Mesodermal cell (in vitro differentiated cells): ENCODE data around the gene LRRK1.

Experiments used
- H3K27ac ChIP-seq: 2 replicates; pipeline ENCODE4 v1.7.0; 2013; ENCODE audit warnings: mild to moderate bottlenecking, low read depth, low read length, moderate library complexity; ENCODE audit not compliant: severe bottlenecking
- H3K36me3 ChIP-seq: 2 replicates; pipeline ENCODE4 v1.7.1; 2013; ENCODE audit warnings: mild to moderate bottlenecking, low read length, moderate library complexity; ENCODE audit not compliant: control insufficient read depth, insufficient read depth
- H3K4me1 ChIP-seq: one replicate; pipeline ENCODE4 v1.7.1; 2013; ENCODE audit warnings: mild to moderate bottlenecking, low read length; ENCODE audit not compliant: insufficient read depth, control insufficient read depth, poor library complexity, severe bottlenecking
- H3K4me3 ChIP-seq: 2 replicates; pipeline ENCODE4 v1.7.0; 2013; ENCODE audit warnings: low read length, control low read depth, mild to moderate bottlenecking; ENCODE audit not compliant: insufficient read depth, poor library complexity, severe bottlenecking; ENCODE audit errors: extremely low read depth
- H3K9me3 ChIP-seq: 2 replicates; pipeline ENCODE4 v1.7.1; 2013; ENCODE audit warnings: mild to moderate bottlenecking, low read length, moderate library complexity; ENCODE audit not compliant: control insufficient read depth
- WGBS, 2 experiments: methylation state at CpG; one replicate each; pipeline ENCODE4 v1.1.5; 2013; ENCODE audit warnings: missing lambda C conversion rate in 2 of 2; ENCODE audit not compliant: insufficient coverage in 2 of 2; 5-methylcytosine and 5-hydroxymethylcytosine counted together

Gene LRRK1

DNA sequence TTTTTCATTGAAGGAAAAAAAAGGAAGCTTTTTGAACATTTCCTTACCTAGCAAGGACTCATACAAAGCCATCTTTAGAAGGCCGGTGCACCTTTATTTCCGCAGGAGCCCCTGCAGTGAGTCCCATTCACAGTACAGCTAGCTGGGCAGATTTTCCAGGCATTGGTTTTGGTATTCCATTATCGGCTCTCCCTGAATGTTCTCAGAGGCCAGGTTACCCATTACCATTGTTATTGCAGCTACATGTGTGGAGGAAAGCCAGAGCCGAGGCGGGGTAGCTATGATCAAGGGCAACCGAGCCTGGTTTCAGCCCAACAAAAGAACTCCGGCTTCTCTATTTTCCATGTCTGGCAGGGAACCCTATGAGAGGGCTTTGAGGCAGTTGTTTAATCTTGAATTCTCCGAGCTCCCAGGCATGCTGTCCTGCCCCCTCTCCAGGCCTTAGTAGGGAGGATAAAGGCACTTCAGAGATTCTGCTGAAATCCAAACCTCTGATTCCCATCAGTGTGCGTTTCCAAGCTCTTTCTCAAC, 100.3 kb downstream of the LRRK1 start:
- 82 to 85% methylated on average over 7 to 8 of the region's 9 CpGs for WGBS, 2 experiments
- Histone ChIP-seq H3K4me3 (no peak overlapping the region), H3K9me3 (no peaks in the 10 kb centered on the region), H3K27ac (no peak overlapping the region), H3K4me1 (no peaks in the 10 kb centered on the region), H3K36me3 (no peaks in the 10 kb centered on the region)

DNA sequence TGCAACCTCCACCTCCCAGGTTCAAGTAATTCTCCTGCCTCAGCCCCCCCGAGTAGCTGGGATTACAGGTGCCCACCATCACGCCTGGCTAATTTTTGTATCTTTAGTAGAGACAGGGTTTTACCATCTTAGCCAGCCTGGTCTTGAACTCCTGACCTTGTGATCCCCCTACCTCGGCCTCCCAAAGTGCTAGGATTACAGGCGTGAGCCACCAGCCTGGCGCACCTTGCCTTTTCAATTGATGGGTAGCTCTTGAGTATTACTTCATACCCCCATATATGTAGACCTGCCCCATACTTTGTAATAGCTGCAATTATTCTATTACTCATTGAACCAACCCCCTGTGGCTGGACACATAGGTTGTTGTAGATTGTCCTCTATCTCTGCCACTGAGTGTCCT, 101.3 kb downstream of the LRRK1 start:
- Histone ChIP-seq H3K9me3 (no peaks in the 10 kb centered on the region), H3K27ac (no peak overlapping the region), H3K4me1 (no peaks in the 10 kb centered on the region), H3K36me3 (no peaks in the 10 kb centered on the region), H3K4me3 (no peak overlapping the region)
- WGBS, 2 experiments = 95 to 100% methylated on average over 3 to 5 of the region's 5 CpGs

DNA sequence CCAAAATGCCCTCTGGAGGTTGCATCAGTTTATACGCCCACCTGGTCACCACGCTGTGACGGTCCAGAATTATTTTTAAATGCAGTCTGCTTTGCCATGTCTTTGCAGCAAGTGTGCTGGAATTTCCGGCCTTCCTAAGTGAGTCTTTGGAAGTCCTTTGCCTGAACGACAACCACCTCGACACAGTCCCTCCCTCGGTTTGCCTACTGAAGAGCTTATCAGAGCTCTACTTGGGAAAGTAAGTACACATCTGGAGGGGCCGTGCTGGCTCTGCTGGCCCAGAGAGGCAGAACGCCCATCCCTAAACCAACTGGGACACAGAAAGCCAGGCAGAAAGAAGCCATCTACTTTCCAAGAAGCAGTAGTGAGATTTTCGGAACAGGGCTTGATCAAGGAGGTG, 101.8 kb downstream of the LRRK1 start:
- H3K27ac ChIP-seq = no peak overlapping the region
- no peaks in the 10 kb centered on the region for H3K36me3 ChIP-seq
- no peaks in the 10 kb centered on the region for H3K4me1 ChIP-seq
- no peak overlapping the region for H3K4me3 ChIP-seq
- H3K9me3 ChIP-seq = no peaks in the 10 kb centered on the region
- WGBS, 2 experiments = 90 to 91% methylated on average over 7 to 8 of the region's 10 CpGs

DNA sequence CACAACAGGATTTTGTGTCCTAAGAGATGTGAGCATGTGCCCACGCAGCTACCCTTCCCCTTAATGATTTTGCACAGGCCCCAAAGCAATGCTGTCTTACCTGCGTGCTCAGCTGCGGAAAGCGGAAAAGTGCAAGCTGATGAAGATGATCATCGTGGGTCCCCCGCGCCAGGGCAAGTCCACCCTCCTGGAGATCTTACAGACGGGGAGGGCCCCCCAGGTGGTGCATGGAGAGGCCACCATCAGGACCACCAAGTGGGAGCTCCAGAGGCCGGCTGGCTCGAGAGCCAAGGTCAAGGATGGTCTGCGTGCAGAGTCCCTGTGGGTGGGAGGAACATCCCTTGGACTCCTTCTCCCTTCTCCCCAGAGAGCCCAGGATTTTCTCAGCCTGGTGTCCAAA, 103.1 kb downstream of the LRRK1 start:
- Histone ChIP-seq H3K36me3 (no peaks in the 10 kb centered on the region), H3K4me3 (no peak overlapping the region), H3K27ac (no peak overlapping the region), H3K4me1 (no peaks in the 10 kb centered on the region), H3K9me3 (no peaks in the 10 kb centered on the region)
- WGBS, 2 experiments = 84 to 96% methylated on average over 10 of the region's 11 CpGs

GRCh38 chr15:101022876-101023275, 103.7 kb downstream of the LRRK1 start:
- no peaks in the 10 kb centered on the region for H3K9me3 ChIP-seq
- no peak overlapping the region for H3K4me3 ChIP-seq
- H3K36me3 ChIP-seq = no peaks in the 10 kb centered on the region
- no peaks in the 10 kb centered on the region for H3K4me1 ChIP-seq
- WGBS, 2 experiments = 96 to 100% methylated on average over 2 to 3 of the region's 3 CpGs
- H3K27ac ChIP-seq = no peak overlapping the region

- H3K9me3 ChIP-seq = no peaks in the 10 kb centered on the region
- WGBS, 2 experiments = 92 to 94% methylated on average over 10 to 11 of the region's 11 CpGs
- H3K4me1 ChIP-seq = no peaks in the 10 kb centered on the region
- H3K27ac ChIP-seq = no peak overlapping the region
- no peak overlapping the region for H3K4me3 ChIP-seq
- no peaks in the 10 kb centered on the region for H3K36me3 ChIP-seq
Observed at GRCh38 chr15:101023501-101024072, 104.4 kb downstream of the LRRK1 start.

DNA sequence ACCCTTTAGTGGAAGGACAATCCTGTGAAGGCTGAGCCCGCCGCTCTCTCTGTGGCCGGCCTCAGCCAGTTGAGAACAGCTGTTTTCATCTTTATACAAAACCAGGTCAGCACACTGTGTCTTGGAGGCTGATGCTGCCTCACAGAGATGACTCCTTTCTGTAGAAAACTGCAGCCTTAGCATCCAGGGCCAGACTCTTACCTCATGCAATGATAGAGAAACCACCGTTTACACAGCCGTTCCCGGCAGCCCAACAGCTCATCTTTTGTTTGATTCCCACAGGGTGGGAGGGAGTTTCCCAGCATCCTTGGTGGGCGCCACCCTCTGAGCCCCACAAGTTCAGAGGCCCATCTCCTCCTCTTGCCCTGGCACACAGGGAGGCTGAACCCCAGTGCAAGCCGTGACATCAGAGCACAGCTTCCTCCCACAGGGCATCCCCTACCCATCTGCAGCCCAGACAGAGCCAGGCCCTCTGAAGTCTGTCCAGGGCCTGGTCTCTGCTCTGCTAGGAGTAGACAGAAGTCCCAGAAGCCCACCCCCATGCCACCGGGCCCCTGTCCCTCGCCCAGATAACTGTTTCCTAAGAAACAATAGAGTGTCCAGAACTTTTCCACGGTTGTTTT, 105.0 kb downstream of the LRRK1 start:
- Histone ChIP-seq H3K4me1 (no peaks in the 10 kb centered on the region), H3K4me3 (no peak overlapping the region), H3K27ac (no peak overlapping the region), H3K9me3 (no peaks in the 10 kb centered on the region), H3K36me3 (no peaks in the 10 kb centered on the region)
- WGBS, 2 experiments = 88 to 93% methylated on average over 10 of the region's 11 CpGs

GRCh38 chr15:101024706-101025500, 105.7 kb downstream of the LRRK1 start:
- Histone ChIP-seq H3K4me3 (no peak overlapping the region), H3K4me1 (no peaks in the 10 kb centered on the region), H3K9me3 (no peaks in the 10 kb centered on the region), H3K36me3 (no peaks in the 10 kb centered on the region), H3K27ac (no peak overlapping the region)
- 93 to 94% methylated on average over 17 to 18 of the region's 20 CpGs for WGBS, 2 experiments

DNA sequence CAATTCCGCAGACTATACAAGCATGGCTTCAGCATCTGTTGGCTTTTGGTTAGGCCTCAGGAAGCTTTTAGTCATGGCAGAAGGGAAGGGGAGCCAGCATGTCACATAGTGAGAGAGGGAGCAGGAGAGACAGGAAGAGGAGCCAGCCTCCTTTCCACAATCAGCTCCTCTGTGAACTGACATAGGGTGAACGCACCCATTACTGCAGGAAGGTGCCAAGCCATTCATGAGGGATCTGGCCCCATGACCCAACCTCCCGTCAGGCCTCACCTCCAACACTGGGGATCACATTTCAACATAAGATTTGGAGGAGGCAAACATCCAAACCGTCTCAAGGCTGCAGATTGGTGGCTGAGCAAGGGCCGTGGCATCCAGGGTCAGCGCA, 106.3 kb downstream of the LRRK1 start:
- 91% methylated on average over 5 of the region's 6 CpGs for WGBS, 2 experiments
- Histone ChIP-seq H3K27ac (no peak overlapping the region), H3K4me1 (no peaks in the 10 kb centered on the region), H3K9me3 (no peaks in the 10 kb centered on the region), H3K36me3 (no peaks in the 10 kb centered on the region), H3K4me3 (no peak overlapping the region)

DNA sequence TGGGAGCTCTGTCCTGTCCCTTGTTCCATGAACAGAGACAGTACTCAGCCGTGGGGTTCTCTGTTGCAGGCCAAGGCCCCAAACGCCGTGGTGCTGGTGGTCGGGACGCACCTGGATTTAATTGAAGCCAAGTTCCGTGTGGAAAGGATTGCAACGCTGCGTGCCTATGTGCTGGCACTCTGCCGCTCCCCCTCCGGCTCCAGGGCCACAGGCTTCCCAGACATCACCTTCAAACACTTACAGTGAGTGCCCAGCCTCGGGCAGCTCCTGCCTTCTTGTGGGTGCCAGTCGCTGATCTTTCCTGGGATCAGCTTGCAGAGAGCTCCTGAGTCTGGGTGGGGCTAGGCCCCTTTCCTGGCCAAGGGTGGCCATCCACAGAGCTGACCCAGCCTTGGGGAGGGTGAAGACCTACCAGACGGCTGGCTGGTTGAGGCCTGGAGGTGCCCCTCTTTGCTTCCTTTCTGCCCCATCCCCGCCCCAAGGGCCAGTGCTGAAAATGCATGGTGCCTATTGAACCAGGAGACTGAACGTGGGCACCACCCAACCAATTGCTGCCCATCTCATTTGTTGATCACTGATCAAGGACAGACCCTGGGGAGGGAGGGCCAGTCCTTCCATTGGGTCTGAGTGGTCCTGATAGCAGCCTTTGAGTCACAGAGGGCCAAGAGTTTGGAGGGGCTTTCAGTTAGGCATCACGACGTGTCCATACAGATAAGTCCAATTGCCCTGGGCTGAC, 106.9 kb downstream of the LRRK1 start:
- H3K27ac ChIP-seq = no peak overlapping the region
- 90 to 95% methylated on average over 14 to 15 of the region's 17 CpGs for WGBS, 2 experiments

More for the DNA sequence above, 106.9 kb downstream of the LRRK1 start:
- Histone ChIP-seq H3K36me3 (no peaks in the 10 kb centered on the region), H3K4me3 (no peak overlapping the region), H3K4me1 (no peaks in the 10 kb centered on the region), H3K9me3 (no peaks in the 10 kb centered on the region)
